K562 treated with DMSO at 1 percent for 4 hours (cell line): ENCODE results near the gene POU2AF3. TPM values are rescaled to one million over a fixed set of nuclear protein-coding genes. Genes with fewer than 3 reads are reported as not detected.

ENCODE experiments used
- total RNA-seq: library from RNA; unstranded; fragments of 300-600 nt; gene quantifications from 2 replicates; pipeline ENCODE4 v1.2.3, GENCODE V29; 2022; ENCODE audit not compliant: insufficient read depth

The POU2AF3 gene
- total RNA-seq = not detected in 2 replicates

GRCh38 chr11:111298413-111299100 is at the start of gene POU2AF3:
Gene POU2AF3 (plus strand): TSS chr11:111298546. CDS start chr11:111298582, 36 bp downstream.

Other genes with a start within 250 kb of the POU2AF3 start
- not detected in 2 replicates for gene POU2AF2, start 52.8 kb upstream of the POU2AF3 start, total RNA-seq
- not detected in 2 replicates for gene POU2AF1, start 80.7 kb downstream of the POU2AF3 start, total RNA-seq
- gene BTG4, start 213.8 kb downstream of the POU2AF3 start, total RNA-seq = not detected in 2 replicates
- not detected in 2 replicates for gene HOATZ, start 216.2 kb downstream of the POU2AF3 start, total RNA-seq
- not detected in 2 replicates for gene LAYN, start 242.2 kb downstream of the POU2AF3 start, total RNA-seq